Body of pancreas (tissue), 4 donors: ENCODE measurements around the gene PIEZO2. TPM values are rescaled to one million over a fixed set of nuclear protein-coding genes. Genes with fewer than 3 reads are reported as not detected.

Source experiments
- ATAC-seq: fragments of 150-250 bp; one replicate; pipeline ENCODE4 v1.9.1; 2016
- DNase-seq, 4 donors: peaks; one replicate each; pipeline ENCODE4 v3.0.0-alpha.2; 2019
- H3K27ac ChIP-seq, 4 donors: fragments of 200-600 bp; sonication (generic); 1 replicate in 3 of 4; 2 replicates in 1 of 4; pipeline versions ENCODE4 v1.5.1 to v1.6.1; 2016 to 2019; ENCODE audit warnings: mild to moderate bottlenecking in 1 of 4, mixed read lengths in 1 of 4, moderate library complexity in 1 of 4
- H3K27me3 ChIP-seq, 2 donors: fragments of 200-600 bp; sonication (generic); one replicate each; pipeline ENCODE4 v1.6.0; 2016; ENCODE audit warnings: mild to moderate bottlenecking in 1 of 2
- H3K36me3 ChIP-seq, 2 donors: fragments of 200-600 bp; sonication (generic); replicated peaks in 1 of 2; 2 replicates each; pipeline ENCODE4 v1.5.1; 2016; ENCODE audit warnings: low read depth in 2 of 2; ENCODE audit not compliant: insufficient read depth in 1 of 2
- H3K4me1 ChIP-seq: fragments of 200-600 bp; sonication (generic); one replicate; pipeline ENCODE4 v1.6.0; 2016
- H3K4me3 ChIP-seq, 2 donors: fragments of 200-600 bp; sonication (generic); 1 replicate in 1 of 2; 2 replicates in 1 of 2; pipeline ENCODE4 v1.5.1; 2016 to 2019
- H3K9me3 ChIP-seq, 3 donors: fragments of 200-600 bp; sonication (generic); 1 replicate in 2 of 3; 2 replicates in 1 of 3; pipeline ENCODE4 v1.5.1; 2016
- CTCF ChIP-seq, 7 experiments: fragments of 450-650 bp in 4 of 7; fragments of 200-600 bp in 3 of 7; sonication (generic) in 3 of 7; IDR thresholded peaks; one replicate each; pipeline ENCODE4 v1.5.1; 2016 to 2019; ENCODE audit warnings: antibody characterized with exemption in 7 of 7
- POLR2A ChIP-seq, 3 donors: fragments of 450-650 bp; IDR thresholded peaks; one replicate each; pipeline ENCODE4 v1.6.1; 2016; ENCODE audit warnings: antibody characterized with exemption in 3 of 3, mild to moderate bottlenecking in 2 of 3
- WGBS, 2 donors: methylation state at CpG; one replicate each; pipeline ENCODE4 v1.1.5; 2017; 5-methylcytosine and 5-hydroxymethylcytosine counted together
- intact Hi-C: fragments of 100-400 bp; cut with DNase I; formaldehyde crosslinking; loops from one replicate; pipeline ENCODE4 v1.15.1; 2023
- total RNA-seq, 2 donors: library from RNA; depleted of rRNA; stranded (reverse); fragments of >200 nt; gene quantifications; one replicate each; pipeline ENCODE4 v1.1.0, GENCODE V29; 2016

The PIEZO2 gene
- total RNA-seq, 2 donors from 2014 or later: 0.33 to 40.7 TPM

GRCh38 chr18:10948421-10948820 is 200.9 kb downstream of the PIEZO2 start:
- H3K27me3 ChIP-seq: no peaks in the 10 kb centered on the region
- intact Hi-C loops: no loop called here
- TF ChIP-seq POLR2A (IDR thresholded peaks at IDR 0.05) (no peak), CTCF (IDR thresholded peaks at IDR 0.05) (no peak)
- ATAC-seq (no peak), DNase-seq (no peak)
- 96 to 98% methylated on average over 5 of the region's 5 CpGs for WGBS, 2 donors
- no peak overlapping the region for H3K4me3 ChIP-seq
- peaks cover 14% of the 10 kb centered on the region for H3K4me1 ChIP-seq
- peak overlapping the region in 1 of 4 donors; percentile 4 for H3K27ac ChIP-seq
- H3K36me3 ChIP-seq: no peaks in the 10 kb centered on the region
- H3K9me3 ChIP-seq: peaks cover 0 to 19% (median 0%) of the 10 kb centered on the region in 3 donors

- intact Hi-C loops: no loop called here
Observed at GRCh38 chr18:10946058-10946457, 203.3 kb downstream of the PIEZO2 start.

GRCh38 chr18:10942998-10943397 is 206.4 kb downstream of the PIEZO2 start:
- peaks cover 0 to 19% (median 0%) of the 10 kb centered on the region in 3 donors for H3K9me3 ChIP-seq
- 69 to 71% methylated on average over 4 of the region's 4 CpGs for WGBS, 2 donors
- no peaks in the 10 kb centered on the region for H3K27me3 ChIP-seq
- intact Hi-C loops: no loop called here
- ATAC-seq: no peak
- H3K27ac ChIP-seq: no peak overlapping the region
- H3K4me3 ChIP-seq: no peak overlapping the region
- H3K4me1 ChIP-seq: no peaks in the 10 kb centered on the region
- DNase-seq: no peak
- TF ChIP-seq CTCF (IDR thresholded peaks at IDR 0.05) (no peak), POLR2A (IDR thresholded peaks at IDR 0.05) (no peak)
- no peaks in the 10 kb centered on the region for H3K36me3 ChIP-seq

More at GRCh38 chr18:10946058-10946457, 203.3 kb downstream of the PIEZO2 start:
- DNase-seq (no peak), ATAC-seq (no peak)
- H3K36me3 ChIP-seq: no peaks in the 10 kb centered on the region
- H3K9me3 ChIP-seq: peaks cover 0 to 19% (median 0%) of the 10 kb centered on the region in 3 donors
- no peak overlapping the region for H3K4me3 ChIP-seq
- no peak overlapping the region for H3K27ac ChIP-seq
- H3K4me1 ChIP-seq: no peaks in the 10 kb centered on the region
- no peaks in the 10 kb centered on the region for H3K27me3 ChIP-seq
- TF ChIP-seq POLR2A (IDR thresholded peaks at IDR 0.05) (no peak), CTCF (IDR thresholded peaks at IDR 0.05) (no peak)

GRCh38 chr18:10939822-10940221 is 209.5 kb downstream of the PIEZO2 start:
- Histone ChIP-seq H3K4me1 (no peaks in the 10 kb centered on the region), H3K9me3 (peaks cover 0 to 3% (median 0%) of the 10 kb centered on the region in 3 donors), H3K27ac (no peak overlapping the region), H3K4me3 (no peak overlapping the region), H3K27me3 (no peaks in the 10 kb centered on the region), H3K36me3 (no peaks in the 10 kb centered on the region)
- intact Hi-C loops: no loop called here
- ATAC-seq (no peak), DNase-seq (no peak)
- no peak for TF ChIP-seq CTCF (IDR thresholded peaks at IDR 0.05)
- no peak for TF ChIP-seq POLR2A (IDR thresholded peaks at IDR 0.05)
- 77 to 83% methylated on average over 6 of the region's 6 CpGs for WGBS, 2 donors
